IPS-20b (cell line): ENCODE data around the gene ZNF628.

Experiments used
- H3K27ac ChIP-seq: one replicate; pipeline ENCODE4 v1.5.1; 2013; ENCODE audit warnings: low read length
- H3K27me3 ChIP-seq: 2 replicates; pipeline ENCODE4 v1.6.1; 2013; ENCODE audit warnings: mild to moderate bottlenecking, low read length, inconsistent platforms; ENCODE audit not compliant: insufficient read depth
- H3K36me3 ChIP-seq: 2 replicates; pipeline ENCODE4 v1.6.1; 2013; ENCODE audit warnings: low read depth, mild to moderate bottlenecking, inconsistent platforms, low read length, moderate library complexity; ENCODE audit not compliant: insufficient read depth
- H3K4me1 ChIP-seq: 2 replicates; pipeline ENCODE4 v1.6.1; 2013; ENCODE audit warnings: mild to moderate bottlenecking, control low read depth, inconsistent platforms, low read length, moderate library complexity; ENCODE audit not compliant: insufficient read depth
- H3K4me3 ChIP-seq: 2 replicates; pipeline ENCODE4 v1.5.1; 2013; ENCODE audit warnings: mild to moderate bottlenecking, low read length, inconsistent platforms
- H3K9ac ChIP-seq: 2 replicates; pipeline ENCODE4 v1.6.1; 2013; ENCODE audit warnings: low read depth, mild to moderate bottlenecking, inconsistent platforms, low read length, moderate library complexity
- H3K9me3 ChIP-seq: 2 replicates; pipeline ENCODE4 v1.6.1; 2013; ENCODE audit warnings: mild to moderate bottlenecking, low read depth, low read length, inconsistent platforms; ENCODE audit not compliant: insufficient read depth

ZNF628 gene

GRCh38 chr19:55482156-55482961 lies 5.9 kb downstream of the ZNF628 start:
- Histone ChIP-seq H3K36me3 (no peaks in the 10 kb centered on the region), H3K9me3 (no peaks in the 10 kb centered on the region), H3K27ac (no peak overlapping the region), H3K27me3 (no peaks in the 10 kb centered on the region), H3K9ac (no peak overlapping the region), H3K4me1 (peaks cover 6% of the 10 kb centered on the region), H3K4me3 (no peak overlapping the region)

GRCh38 chr19:55482967-55483705 lies 6.7 kb downstream of the ZNF628 start:
- Histone ChIP-seq H3K36me3 (no peaks in the 10 kb centered on the region), H3K4me1 (peaks cover 11% of the 10 kb centered on the region), H3K9ac (no peak overlapping the region), H3K4me3 (no peak overlapping the region), H3K27me3 (no peaks in the 10 kb centered on the region), H3K27ac (no peak overlapping the region), H3K9me3 (no peaks in the 10 kb centered on the region)

- H3K27me3 ChIP-seq, result no peaks in the 10 kb centered on the region
- no peaks in the 10 kb centered on the region for H3K36me3 ChIP-seq
- H3K9me3 ChIP-seq, result no peaks in the 10 kb centered on the region
- H3K4me3 ChIP-seq, result peak overlapping the region; percentile 88
- no peak overlapping the region for H3K27ac ChIP-seq
- H3K9ac ChIP-seq, result peak overlapping the region; percentile 87; the same call in 1 of the 2 replicates
- H3K4me1 ChIP-seq, result peaks cover 14% of the 10 kb centered on the region
Observed at GRCh38 chr19:55483706-55484592, 7.5 kb downstream of the ZNF628 start.

DNA sequence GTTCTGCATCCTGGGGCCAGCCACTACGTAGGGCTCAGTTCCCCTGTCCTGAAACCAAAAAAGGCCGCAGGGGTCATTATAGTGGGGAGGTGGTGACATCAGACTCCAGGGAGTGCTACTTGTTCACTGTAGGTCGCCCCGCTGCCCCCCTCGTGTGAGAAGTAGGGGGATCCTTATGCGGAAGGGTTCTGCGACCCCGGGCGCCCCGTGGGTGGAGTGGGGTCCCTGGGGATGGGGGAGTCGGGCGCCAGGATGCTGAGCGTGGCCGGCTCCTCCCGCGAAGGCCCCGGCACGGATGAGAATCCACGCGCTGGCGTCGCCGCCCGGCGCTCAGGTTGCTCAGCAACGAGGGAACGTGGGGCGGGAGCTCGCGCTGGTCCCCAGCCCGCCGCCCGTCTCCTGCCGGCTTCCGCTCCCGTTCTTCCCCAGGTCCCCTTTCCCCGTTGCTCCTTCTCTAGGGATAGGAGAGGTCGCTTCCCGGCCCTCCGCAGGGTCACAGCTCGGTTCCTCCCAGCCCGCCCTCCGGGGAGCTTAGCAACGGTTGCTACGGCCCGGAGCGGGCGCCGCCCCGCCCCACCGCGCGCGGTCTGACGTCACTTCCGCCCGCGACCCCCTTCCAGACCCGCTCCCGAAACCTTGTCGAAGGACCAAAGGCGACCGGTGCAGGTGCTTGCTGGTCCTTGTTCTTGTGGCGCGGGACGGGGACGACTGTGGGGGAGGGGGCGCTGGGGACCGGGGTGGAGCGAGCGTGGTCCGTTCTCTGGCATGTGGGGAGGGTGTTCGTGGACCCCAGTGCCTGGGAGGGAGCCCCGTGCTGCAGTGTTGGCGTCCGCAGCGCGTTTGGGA lies 8.4 kb downstream of the ZNF628 start, which contains the start of gene NAT14:
NAT14 (plus strand) TSS at position 596 of the 846 bp plus-strand sequence. CDS start 521 bp downstream, outside the sequence.
- peaks cover 20% of the 10 kb centered on the region for H3K4me1 ChIP-seq
- H3K4me3 ChIP-seq, result peak within 1 kb of the TSS; percentile 88
- peak within 1 kb of the TSS; percentile 87 for H3K9ac ChIP-seq
- H3K27ac ChIP-seq, result peak within 1 kb of the TSS; percentile 97
- H3K27me3 ChIP-seq, result no peaks in the 10 kb centered on the region
- no peaks in the 10 kb centered on the region for H3K9me3 ChIP-seq
- no peaks in the 10 kb centered on the region for H3K36me3 ChIP-seq

- Histone ChIP-seq H3K9me3 (no peaks in the 10 kb centered on the region), H3K27ac (peak overlapping the region; percentile 97), H3K4me1 (peaks cover 20% of the 10 kb centered on the region), H3K4me3 (peak overlapping the region; percentile 88), H3K9ac (peak overlapping the region; percentile 87), H3K36me3 (no peaks in the 10 kb centered on the region), H3K27me3 (no peaks in the 10 kb centered on the region)
Observed at GRCh38 chr19:55485439-55486011, 9.1 kb downstream of the ZNF628 start.

- H3K9ac ChIP-seq, result peak overlapping the region; percentile 32; the same call in 1 of the 2 replicates
- peaks cover 20% of the 10 kb centered on the region for H3K4me1 ChIP-seq
- H3K36me3 ChIP-seq, result no peaks in the 10 kb centered on the region
- no peak overlapping the region for H3K27ac ChIP-seq
- H3K4me3 ChIP-seq, result peak overlapping the region; percentile 88; the same call in 1 of the 2 replicates
- no peaks in the 10 kb centered on the region for H3K9me3 ChIP-seq
- H3K27me3 ChIP-seq, result no peaks in the 10 kb centered on the region
Observed at GRCh38 chr19:55486043-55486970, 9.9 kb downstream of the ZNF628 start.

- no peaks in the 10 kb centered on the region for H3K9me3 ChIP-seq
- peaks cover 20% of the 10 kb centered on the region for H3K4me1 ChIP-seq
- peak overlapping the region; percentile 32; the same call in 1 of the 2 replicates for H3K9ac ChIP-seq
- no peaks in the 10 kb centered on the region for H3K27me3 ChIP-seq
- peak overlapping the region; percentile 45 for H3K4me3 ChIP-seq
- no peaks in the 10 kb centered on the region for H3K36me3 ChIP-seq
- H3K27ac ChIP-seq, result no peak overlapping the region
Observed at GRCh38 chr19:55486971-55487923, 10.8 kb downstream of the ZNF628 start.

DNA sequence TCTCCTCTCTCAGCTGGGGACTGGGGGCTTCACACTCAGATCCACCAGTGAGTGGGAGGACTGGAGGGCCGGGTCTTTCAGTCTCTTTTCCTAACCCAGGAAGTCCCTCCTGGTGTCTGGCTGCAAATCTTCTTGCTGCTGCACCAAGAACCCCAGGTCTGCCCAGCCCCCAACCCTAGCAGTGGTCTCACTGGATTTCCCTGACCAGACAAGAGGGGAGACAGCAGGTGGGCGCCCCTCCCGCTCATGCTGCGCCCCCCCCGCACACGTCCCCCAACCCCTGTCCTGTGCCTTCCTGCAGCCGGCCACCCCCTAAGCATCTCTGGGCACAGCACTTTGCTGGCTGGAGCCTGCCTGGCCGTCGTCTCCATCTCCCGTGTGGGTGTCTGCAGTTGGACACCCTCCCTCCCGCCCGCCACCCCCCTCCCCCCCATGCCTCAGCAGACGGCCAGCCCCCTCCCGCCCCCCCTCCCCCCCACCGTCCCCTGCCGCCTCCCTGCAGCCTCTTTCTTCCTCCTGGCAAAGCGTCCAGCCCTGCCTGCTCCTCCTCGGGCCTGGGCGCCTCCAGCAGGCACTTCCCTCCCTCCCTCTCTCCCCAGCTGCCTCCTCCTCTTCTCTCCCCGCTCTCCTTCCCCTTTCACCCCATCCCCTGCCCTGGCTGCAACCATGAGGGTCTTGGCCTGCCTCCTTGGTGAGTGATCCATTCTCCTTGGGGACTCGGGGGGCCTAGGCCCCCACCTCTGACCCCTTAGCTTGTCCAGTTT lies 11.7 kb downstream of the ZNF628 start, which contains the start of gene SSC5D:
SSC5D (plus strand) TSS at position 513 of the 764 bp plus-strand sequence; CDS start at position 667, 154 bp downstream.
- peak within 1 kb of the TSS; percentile 61; the same call in 1 of the 2 replicates for H3K9ac ChIP-seq
- peak within 1 kb of the TSS; percentile 64 for H3K4me3 ChIP-seq
- peaks cover 20% of the 10 kb centered on the region for H3K4me1 ChIP-seq
- H3K9me3 ChIP-seq, result no peaks in the 10 kb centered on the region
- H3K27ac ChIP-seq, result peak within 1 kb of the TSS; percentile 8
- H3K36me3 ChIP-seq, result no peaks in the 10 kb centered on the region
- H3K27me3 ChIP-seq, result no peaks in the 10 kb centered on the region
